Measurements from ENCODE around the gene ANKRD13A. TPM values are rescaled to one million over a fixed set of nuclear protein-coding genes. Genes with fewer than 3 reads are reported as not detected.

Gene ANKRD13A
- total and polyA plus RNA-seq, 7 donors = 6.8 to 16.3 (median 9.0) TPM

GRCh38 chr12:110012137-110012536 lies 12.9 kb downstream of the ANKRD13A start:
- H3K4me1 ChIP-seq = no peaks in the 10 kb centered on the region
- intact Hi-C loops (cut with DNase I) = no loop called here
- no peak overlapping the region for H3K27ac ChIP-seq
- 79 to 91% (median 88%) methylated on average over 6 of the region's 6 CpGs for WGBS, 3 donors
- H3K27me3 ChIP-seq (ENCODE audit: insufficient read depth in 3 of 3, low read length in 2 of 3) = no peaks in the 10 kb centered on the region
- ATAC-seq (no peak), DNase-seq (no peak)
- H3K4me3 ChIP-seq = no peak overlapping the region
- TF ChIP-seq, protein P1, sequence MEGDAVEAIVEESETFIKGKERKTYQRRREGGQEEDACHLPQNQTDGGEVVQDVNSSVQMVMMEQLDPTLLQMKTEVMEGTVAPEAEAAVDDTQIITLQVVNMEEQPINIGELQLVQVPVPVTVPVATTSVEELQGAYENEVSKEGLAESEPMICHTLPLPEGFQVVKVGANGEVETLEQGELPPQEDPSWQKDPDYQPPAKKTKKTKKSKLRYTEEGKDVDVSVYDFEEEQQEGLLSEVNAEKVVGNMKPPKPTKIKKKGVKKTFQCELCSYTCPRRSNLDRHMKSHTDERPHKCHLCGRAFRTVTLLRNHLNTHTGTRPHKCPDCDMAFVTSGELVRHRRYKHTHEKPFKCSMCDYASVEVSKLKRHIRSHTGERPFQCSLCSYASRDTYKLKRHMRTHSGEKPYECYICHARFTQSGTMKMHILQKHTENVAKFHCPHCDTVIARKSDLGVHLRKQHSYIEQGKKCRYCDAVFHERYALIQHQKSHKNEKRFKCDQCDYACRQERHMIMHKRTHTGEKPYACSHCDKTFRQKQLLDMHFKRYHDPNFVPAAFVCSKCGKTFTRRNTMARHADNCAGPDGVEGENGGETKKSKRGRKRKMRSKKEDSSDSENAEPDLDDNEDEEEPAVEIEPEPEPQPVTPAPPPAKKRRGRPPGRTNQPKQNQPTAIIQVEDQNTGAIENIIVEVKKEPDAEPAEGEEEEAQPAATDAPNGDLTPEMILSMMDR (IDR thresholded peaks at IDR 0.05) = no peak
- H3K9me3 ChIP-seq = no peaks in the 10 kb centered on the region
- peaks cover 5 to 48% of the 10 kb centered on the region in 2 donors for H3K36me3 ChIP-seq (ENCODE audit: insufficient read depth in 1 of 2, low read depth in 1 of 2)

- TF ChIP-seq, protein P1 (IDR thresholded peaks at IDR 0.05) = no peak
- no peaks in the 10 kb centered on the region for H3K27me3 ChIP-seq (ENCODE audit: insufficient read depth in 3 of 3, low read length in 2 of 3)
- H3K4me1 ChIP-seq = no peaks in the 10 kb centered on the region
- no peak overlapping the region for H3K4me3 ChIP-seq
- intact Hi-C loops (cut with DNase I) = no loop called here
- no peak for ATAC-seq
- no peak overlapping the region for H3K27ac ChIP-seq
- DNase-seq = no peak
- peaks cover 5 to 53% of the 10 kb centered on the region in 2 donors for H3K36me3 ChIP-seq (ENCODE audit: insufficient read depth in 1 of 2, low read depth in 1 of 2)
- H3K9me3 ChIP-seq = no peaks in the 10 kb centered on the region
- 80 to 92% (median 81%) methylated on average over 4 of the region's 4 CpGs for WGBS, 3 donors
These were observed 13.4 kb downstream of the ANKRD13A start for GRCh38 chr12:110012659-110013058.

- Histone ChIP-seq H3K36me3 (ENCODE audit: insufficient read depth in 1 of 2, low read depth in 1 of 2) (peaks cover 12 to 78% of the 10 kb centered on the region in 2 donors), H3K4me3 (no peak overlapping the region), H3K4me1 (no peaks in the 10 kb centered on the region), H3K9me3 (no peaks in the 10 kb centered on the region), H3K27ac (no peak overlapping the region), H3K27me3 (ENCODE audit: insufficient read depth in 3 of 3, low read length in 2 of 3) (no peaks in the 10 kb centered on the region)
- no peak for ATAC-seq
- intact Hi-C loops (cut with DNase I) = no loop called here
- TF ChIP-seq, protein P1 (IDR thresholded peaks at IDR 0.05) = no peak
- WGBS, 3 donors = 60 to 69% (median 65%) methylated on average over 2 of the region's 2 CpGs
- no peak for DNase-seq
These were observed 15.9 kb downstream of the ANKRD13A start for GRCh38 chr12:110015132-110015531.

DNA sequence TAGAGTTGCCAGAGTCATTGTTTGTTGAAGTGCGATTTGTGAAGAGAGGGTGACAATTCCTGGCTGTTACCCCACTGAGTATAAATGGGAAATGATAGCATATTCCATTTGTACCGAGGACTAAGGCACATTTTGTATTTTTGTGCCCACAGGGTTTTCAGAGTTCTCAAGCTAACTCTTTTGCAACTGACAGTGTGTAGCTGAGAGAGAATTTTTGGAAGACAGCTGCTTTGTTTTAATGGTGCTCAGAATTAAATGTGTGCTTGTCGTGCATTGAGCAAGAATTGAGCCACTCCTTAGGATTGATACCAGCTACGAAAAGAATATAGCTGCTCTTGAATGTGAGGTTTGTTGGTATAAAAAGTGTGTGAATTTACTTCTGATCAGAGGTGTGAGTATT lies 21.7 kb downstream of the ANKRD13A start:
- ATAC-seq (no peak), DNase-seq (no peak)
- intact Hi-C loops (cut with DNase I) = no loop called here
- Histone ChIP-seq H3K27ac (no peak overlapping the region), H3K9me3 (no peaks in the 10 kb centered on the region), H3K36me3 (ENCODE audit: insufficient read depth in 1 of 2, low read depth in 1 of 2) (peaks cover 7 to 81% of the 10 kb centered on the region in 2 donors), H3K4me3 (no peak overlapping the region), H3K4me1 (peaks cover 30% of the 10 kb centered on the region), H3K27me3 (ENCODE audit: insufficient read depth in 3 of 3, low read length in 2 of 3) (no peaks in the 10 kb centered on the region)
- 57 to 75% (median 64%) methylated on average over 4 of the region's 4 CpGs for WGBS, 3 donors
- TF ChIP-seq, protein P1 (IDR thresholded peaks at IDR 0.05) = no peak

Data from psoas muscle (tissue), 8 donors.